Lung microvascular endothelial cell (primary cell): ENCODE results near the gene RCAN2. TPM values are rescaled to one million over a fixed set of nuclear protein-coding genes. Genes with fewer than 3 reads are reported as not detected.
A peak's percentile ranks its signal among the peaks of the same experiment; 100 is the strongest.

Experiments
- DNase-seq, 2 donors: peaks; one replicate each; pipeline versions ENCODE4 v3.0.0 to v3.0.0-alpha.2; 2010; ENCODE audit warnings: low read depth in 2 of 2
- total RNA-seq: library from RNA; depleted of rRNA; stranded (reverse); fragments of >200 nt; gene quantifications from 2 replicates; pipeline ENCODE4 v1.2.1, GENCODE V29; 2014

Gene RCAN2
- total RNA-seq, 1 donor from 2014 or later: not detected

GRCh38 chr6:46262928-46263706 lies 228.1 kb downstream of the RCAN2 start:
- no peak for DNase-seq

GRCh38 chr6:46258249-46258648 lies 233.0 kb downstream of the RCAN2 start:
- DNase-seq: no peak

- DNase-seq: peak in 1 of 2 donors; percentile 5
Measured at GRCh38 chr6:46255528-46255927, 235.7 kb downstream of the RCAN2 start.

GRCh38 chr6:46254946-46255345 lies 236.3 kb downstream of the RCAN2 start:
- DNase-seq: no peak

GRCh38 chr6:46254331-46254730 lies 236.9 kb downstream of the RCAN2 start:
- no peak for DNase-seq

- DNase-seq: no peak
Measured at GRCh38 chr6:46251583-46252339, 239.5 kb downstream of the RCAN2 start.

GRCh38 chr6:46248143-46248542 lies 243.1 kb downstream of the RCAN2 start:
- DNase-seq: no peak

GRCh38 chr6:46246727-46247126 lies 244.5 kb downstream of the RCAN2 start:
- DNase-seq: no peak

- DNase-seq: no peak
Measured at GRCh38 chr6:46246081-46246480, 245.2 kb downstream of the RCAN2 start.

GRCh38 chr6:46244670-46245069 lies 246.6 kb downstream of the RCAN2 start:
- no peak for DNase-seq

- no peak for DNase-seq
Measured at GRCh38 chr6:46243754-46244153, 247.5 kb downstream of the RCAN2 start.

- no peak for DNase-seq
Measured at GRCh38 chr6:46242921-46243320, 248.3 kb downstream of the RCAN2 start.

GRCh38 chr6:46240866-46241565 lies 250.2 kb downstream of the RCAN2 start:
- DNase-seq: peak in 1 of 2 donors; percentile 6

GRCh38 chr6:46236752-46237151 lies 254.5 kb downstream of the RCAN2 start:
- DNase-seq: no peak

GRCh38 chr6:46235242-46235641 lies 256.0 kb downstream of the RCAN2 start:
- no peak for DNase-seq

GRCh38 chr6:46234700-46235099 lies 256.5 kb downstream of the RCAN2 start:
- DNase-seq: no peak

GRCh38 chr6:46234156-46234556 lies 257.1 kb downstream of the RCAN2 start:
- no peak for DNase-seq

GRCh38 chr6:46233129-46233528 lies 258.1 kb downstream of the RCAN2 start:
- no peak for DNase-seq

GRCh38 chr6:46222286-46222685 lies 269.0 kb downstream of the RCAN2 start:
- DNase-seq: no peak

GRCh38 chr6:46221222-46221793 lies 269.9 kb downstream of the RCAN2 start:
- peak; percentile 18 to 55 for DNase-seq

GRCh38 chr6:46220352-46221221 lies 270.7 kb downstream of the RCAN2 start:
- DNase-seq: no peak
